HepG2 (cell line): ENCODE results near the gene PSRC1. TPM values are rescaled to one million over a fixed set of nuclear protein-coding genes. Genes with fewer than 3 reads are reported as not detected.

Experiments used
- GATAD1 ChIP-seq: IDR thresholded peaks from 2 replicates; pipeline ENCODE4 v1.6.1; 2016; ENCODE audit warnings: missing genetic modification reagents, missing compliant biosample characterization
- KIAA2018 ChIP-seq: sonication (generic); formaldehyde crosslinking; IDR thresholded peaks from 2 replicates; pipeline ENCODE4 v1.5.0; 2020; ENCODE audit warnings: mild to moderate bottlenecking, missing genetic modification reagents, borderline replicate concordance
- MYC ChIP-seq: sonication (generic); formaldehyde crosslinking; IDR thresholded peaks from 2 replicates; pipeline ENCODE4 v1.9.0; 2021; ENCODE audit warnings: missing genetic modification reagents, borderline replicate concordance
- PHF8 ChIP-seq: sonication (generic); formaldehyde crosslinking; IDR thresholded peaks from 2 replicates; pipeline ENCODE4 v1.5.0; 2020; ENCODE audit warnings: missing genetic modification reagents
- RBM39 ChIP-seq: fragments of 200-400 bp; formaldehyde crosslinking; IDR thresholded peaks from one replicate; pipeline ENCODE4 v1.6.1; 2018; ENCODE audit warnings: antibody characterized with exemption, mild to moderate bottlenecking, low read depth, low read length; ENCODE audit not compliant: poor library complexity, severe bottlenecking
- XRCC5 ChIP-seq: fragments of 200-400 bp; formaldehyde crosslinking; optimal IDR thresholded peaks from 2 replicates; pipeline ENCODE3; 2017; ENCODE audit warnings: mild to moderate bottlenecking, low read length
- ZBTB3 ChIP-seq: sonication (generic); formaldehyde crosslinking; IDR thresholded peaks from 2 replicates; pipeline ENCODE4 v1.4.0; 2020; ENCODE audit warnings: low read depth, mild to moderate bottlenecking, moderate library complexity, missing genetic modification reagents, borderline replicate concordance
- ZBTB8A ChIP-seq: sonication (generic); formaldehyde crosslinking; IDR thresholded peaks from 2 replicates; pipeline ENCODE4 v1.4.0; 2020; ENCODE audit warnings: mild to moderate bottlenecking, low read depth, missing genetic modification reagents, borderline replicate concordance
- ZNF18 ChIP-seq: sonication (generic); formaldehyde crosslinking; IDR thresholded peaks from 2 replicates; pipeline ENCODE4 v1.8.0; 2022; ENCODE audit warnings: mild to moderate bottlenecking, missing genetic modification reagents; ENCODE audit not compliant: insufficient replicate concordance
- ZNF33A ChIP-seq: sonication (generic); formaldehyde crosslinking; IDR thresholded peaks from 2 replicates; pipeline ENCODE4 v1.5.1; 2020; ENCODE audit warnings: missing genetic modification reagents, mild to moderate bottlenecking, moderate library complexity, borderline replicate concordance
- ZNF547 ChIP-seq: sonication (generic); formaldehyde crosslinking; IDR thresholded peaks from 2 replicates; pipeline ENCODE4 v1.5.1; 2020; ENCODE audit warnings: mild to moderate bottlenecking, missing genetic modification reagents
- ZNF558 ChIP-seq: sonication (generic); formaldehyde crosslinking; IDR thresholded peaks from 2 replicates; pipeline ENCODE4 v1.9.0; 2022; ENCODE audit warnings: mild to moderate bottlenecking, missing genetic modification reagents, borderline replicate concordance
- ZNF614 ChIP-seq: IDR thresholded peaks from 2 replicates; pipeline ENCODE4 v1.6.1; 2018; ENCODE audit warnings: missing biosample characterization, missing genetic modification reagents, inconsistent platforms, borderline replicate concordance
- ZNF780A ChIP-seq: sonication (generic); formaldehyde crosslinking; IDR thresholded peaks from 2 replicates; pipeline ENCODE4 v1.8.0; 2022; ENCODE audit warnings: mild to moderate bottlenecking, missing genetic modification reagents, moderate library complexity
- ZSCAN5A ChIP-seq: sonication (generic); formaldehyde crosslinking; IDR thresholded peaks from 2 replicates; pipeline ENCODE4 v1.8.0; 2022; ENCODE audit warnings: mild to moderate bottlenecking, missing genetic modification reagents, borderline replicate concordance
- ZSCAN9 ChIP-seq: IDR thresholded peaks from 2 replicates; pipeline ENCODE4 v1.6.1; 2016; ENCODE audit warnings: borderline replicate concordance
- polyA plus RNA-seq, 8 experiments: library from polyadenylated mRNA; depleted of rRNA in 3 of 8; stranded (reverse) in 7 of 8; unstranded in 1 of 8; fragments of >200 nt; fragmentation: Illumina TruSeq in 4 of 8; extraction: Trizol in 4 of 8; gene quantifications; 2 replicates each; pipeline versions ENCODE4 v1.2.1 to v1.2.3, GENCODE V29; 2011 to 2016; ENCODE audit warnings: low read depth in 4 of 8, missing spikeins in 1 of 8, mixed read lengths in 1 of 8; ENCODE audit not compliant: insufficient read depth in 1 of 8
- total RNA-seq, 5 experiments: library from RNA; depleted of rRNA; stranded (reverse); fragments of >200 nt; fragmentation: Illumina TruSeq; extraction: Trizol; gene quantifications; 2 replicates each; pipeline ENCODE4 v1.2.3, GENCODE V29; 2016; ENCODE audit warnings: low read depth in 1 of 5

PSRC1 gene
- total and polyA plus RNA-seq, 2 of the 13 experiments (the other 11 are each of a cell fraction or from before 2014, with no cell fraction given) = 28.6 to 30.3 TPM

GRCh38 chr1:109253803-109254620 lies 28.9 kb downstream of the PSRC1 start (continued):
- no peak for TF ChIP-seq ZSCAN5A (CRISPR knock-in tag)
- no peak for TF ChIP-seq ZBTB3 (CRISPR knock-in tag)
- no peak for TF ChIP-seq ZNF33A (CRISPR knock-in tag)
- TF ChIP-seq ZNF780A (CRISPR knock-in tag) = no peak
- TF ChIP-seq GATAD1 (CRISPR knock-in tag) = no peak
- TF ChIP-seq RBM39 = no peak
- no peak for TF ChIP-seq ZNF547 (CRISPR knock-in tag)
- no peak for TF ChIP-seq ZNF558 (CRISPR knock-in tag)
- TF ChIP-seq ZSCAN9 (CRISPR knock-in tag) = no peak
- TF ChIP-seq ZNF18 (CRISPR knock-in tag) = no peak
- no peak for TF ChIP-seq PHF8 (CRISPR knock-in tag)
- no peak for TF ChIP-seq KIAA2018
- peak; percentile 40 for TF ChIP-seq XRCC5
- TF ChIP-seq ZBTB8A (CRISPR knock-in tag) = no peak
- TF ChIP-seq ZNF614 (CRISPR knock-in tag) = peak; percentile 27; the same call in 1 of the 2 replicates
- TF ChIP-seq MYC (CRISPR knock-in tag) = peak; percentile 8; the same call in 1 of the 2 replicates
